HCT116 (cell line): Measurements from ENCODE around the gene MAVS. TPM values are rescaled to one million over a fixed set of nuclear protein-coding genes. Genes with fewer than 3 reads are reported as not detected.

Experiments
- ATAC-seq: fragments of 200-7000 bp; cut with Tn5 transposase; 2 replicates; pipeline ENCODE4 v1.9.1; 2020; ENCODE audit warnings: mild to moderate bottlenecking, moderate library complexity
- BruUV-seq: library from RNA; stranded (reverse); fragments of 400-500 nt; replicated peaks from 2 replicates; lab custom pipeline; 2021; lab: Mats Ljungman, UMichigan
- CTCF ChIA-PET: fragments of 300-600 bp; sonication (Branson Sonifier 250); formaldehyde crosslinking; loops from one replicate; lab custom pipeline; 2021; ENCODE audit warnings: antibody characterized with exemption; lab: Charles Lee
- POLR2A ChIA-PET: fragments of 300-600, 350-600 bp; sonication (Branson Sonifier 250); formaldehyde crosslinking; loops from one replicate; lab custom pipeline; 2021; ENCODE audit warnings: antibody characterized with exemption; lab: Charles Lee
- RAD21 ChIA-PET, 2 experiments: fragments of 300-600 bp; sonication (Branson Sonifier 250); formaldehyde crosslinking; loops; one replicate each; lab custom pipeline; 2023; ENCODE audit warnings: low total read pairs in 2 of 2; ENCODE audit not compliant: uncharacterized antibody in 2 of 2, unreplicated experiment in 2 of 2, low non-redundant PET in 1 of 2; lab: Charles Lee
- DNase-seq: peaks from one replicate; pipeline ENCODE4 v3.0.0-alpha.2; 2010; ENCODE audit warnings: low read depth, low spot score
- H2AFZ ChIP-seq: fragments of 200-600 bp; shearing (Covaris generic), sonication (generic); 2 replicates; pipeline ENCODE4 v1.6.1; 2017; ENCODE audit warnings: low read depth, mixed run types, mixed read lengths, antibody characterized with exemption, low read length; ENCODE audit not compliant: poor library complexity, severe bottlenecking
- H3K27ac ChIP-seq: 2 replicates; pipeline ENCODE4 v1.5.1; 2012; ENCODE audit warnings: low read depth, low read length
- H3K27me3 ChIP-seq: fragments of 200-600 bp; sonication (generic); 2 replicates; pipeline ENCODE4 v1.6.1; 2016; ENCODE audit warnings: mixed run types, low read length, mixed read lengths; ENCODE audit not compliant: insufficient read depth
- H3K36me3 ChIP-seq, 2 experiments: fragments of 200-500 bp in 1 of 2; fragments of 200-600 bp in 1 of 2; sonication (Bioruptor generic) in 1 of 2; sonication (generic) in 1 of 2; 2 replicates each; pipeline versions ENCODE4 v1.5.1 to v1.6.1; 2014 to 2016; ENCODE audit warnings: low read length in 2 of 2, inconsistent platforms in 1 of 2, mixed read lengths in 1 of 2, mixed run types in 1 of 2; ENCODE audit not compliant: insufficient read depth in 2 of 2, control insufficient read depth in 1 of 2
- H3K4me1 ChIP-seq, 2 experiments: fragments of 200-600 bp in 1 of 2; sonication (generic) in 1 of 2; 2 replicates each; pipeline versions ENCODE4 v1.5.1 to v1.6.1; 2012 to 2017; ENCODE audit warnings: low read length in 2 of 2, inconsistent platforms in 1 of 2, mild to moderate bottlenecking in 1 of 2, mixed read lengths in 1 of 2, mixed run types in 1 of 2, moderate library complexity in 1 of 2; ENCODE audit not compliant: insufficient read depth in 2 of 2, control insufficient read depth in 1 of 2
- H3K4me2 ChIP-seq: fragments of 200-600 bp; sonication (generic); 2 replicates; pipeline ENCODE4 v1.6.1; 2017; ENCODE audit warnings: mixed run types, low read length, mixed read lengths
- H3K4me3 ChIP-seq, 2 experiments: fragments of 200-600 bp in 1 of 2; sonication (generic) in 1 of 2; replicated peaks in 1 of 2; 2 replicates each; pipeline ENCODE4 v1.5.1; 2011 to 2016; ENCODE audit warnings: low read length in 2 of 2, control low read depth in 1 of 2, low read depth in 1 of 2, mild to moderate bottlenecking in 1 of 2, mixed read lengths in 1 of 2, mixed run types in 1 of 2
- H3K79me2 ChIP-seq: fragments of 200-600 bp; sonication (generic); 2 replicates; pipeline ENCODE4 v1.6.1; 2017; ENCODE audit warnings: mild to moderate bottlenecking, mixed run types, low read length, moderate library complexity, mixed read lengths; ENCODE audit not compliant: insufficient read depth
- H3K9ac ChIP-seq: fragments of 200-600 bp; sonication (generic); 2 replicates; pipeline ENCODE4 v1.6.1; 2016; ENCODE audit warnings: low read length, mixed read lengths
- H3K9me2 ChIP-seq: fragments of 200-600 bp; sonication (generic), shearing (Covaris generic); 2 replicates; pipeline ENCODE4 v1.6.1; 2017; ENCODE audit warnings: mixed run types, mild to moderate bottlenecking, moderate library complexity; ENCODE audit not compliant: insufficient read depth
- H3K9me3 ChIP-seq, 2 experiments: fragments of 200-500 bp in 1 of 2; fragments of 200-600 bp in 1 of 2; sonication (Bioruptor generic) in 1 of 2; sonication (generic) in 1 of 2; 2 replicates each; pipeline ENCODE4 v1.6.1; 2014 to 2017; ENCODE audit warnings: low read length in 2 of 2, mixed read lengths in 2 of 2, inconsistent platforms in 1 of 2, low read depth in 1 of 2, mild to moderate bottlenecking in 1 of 2, mixed run types in 1 of 2, moderate library complexity in 1 of 2; ENCODE audit not compliant: control insufficient read depth in 1 of 2, insufficient read depth in 1 of 2
- H4K20me1 ChIP-seq: fragments of 200-600 bp; sonication (generic), shearing (Covaris generic); 2 replicates; pipeline ENCODE4 v1.6.1; 2017; ENCODE audit warnings: mixed run types, mild to moderate bottlenecking, moderate library complexity; ENCODE audit not compliant: insufficient read depth
- ATF3 ChIP-seq: IDR thresholded peaks from 2 replicates; pipeline ENCODE4 v1.6.1; 2012
- CBX3 ChIP-seq: IDR thresholded peaks from 2 replicates; pipeline ENCODE4 v1.6.1; 2012; ENCODE audit warnings: low read depth
- CEBPB ChIP-seq: IDR thresholded peaks from 2 replicates; pipeline ENCODE4 v1.6.1; 2012; ENCODE audit warnings: low read depth
- CTCF ChIP-seq, 3 experiments: fragments of 200-600 bp in 1 of 3; sonication (generic) in 1 of 3; IDR thresholded peaks in 2 of 3; conservative IDR thresholded peaks in 1 of 3; 2 replicates each; pipeline ENCODE4 v1.5.1; 2012 to 2017; ENCODE audit warnings: low read depth in 2 of 3, low read length in 2 of 3, antibody characterized with exemption in 1 of 3, borderline replicate concordance in 1 of 3, control low read depth in 1 of 3, mild to moderate bottlenecking in 1 of 3, mixed read lengths in 1 of 3, mixed run types in 1 of 3, moderate library complexity in 1 of 3; ENCODE audit not compliant: insufficient read depth in 1 of 3
- EGR1 ChIP-seq: IDR thresholded peaks from 2 replicates; pipeline ENCODE4 v1.6.1; 2012; ENCODE audit warnings: low read depth
- EZH2 ChIP-seq: fragments of 200-600 bp; sonication (generic); IDR thresholded peaks from 2 replicates; pipeline ENCODE4 v1.6.1; 2017; ENCODE audit warnings: antibody characterized with exemption, mixed run types
- FOSL1 ChIP-seq: IDR thresholded peaks from 2 replicates; pipeline ENCODE4 v1.6.1; 2012; ENCODE audit warnings: low read depth
- JUND ChIP-seq: IDR thresholded peaks from 2 replicates; pipeline ENCODE4 v1.6.1; 2012
- POLR2A ChIP-seq: IDR thresholded peaks from 2 replicates; pipeline ENCODE4 v1.7.0; 2011; ENCODE audit warnings: borderline replicate concordance; ENCODE audit not compliant: insufficient read depth, insufficient read length; ENCODE audit errors: extremely low read depth
- POLR2AphosphoS5 ChIP-seq: IDR thresholded peaks from 2 replicates; pipeline ENCODE4 v1.6.1; 2011; ENCODE audit warnings: mild to moderate bottlenecking, low read depth, low read length, moderate library complexity
- RAD21 ChIP-seq: IDR thresholded peaks from 2 replicates; pipeline ENCODE4 v1.6.1; 2012; ENCODE audit warnings: low read depth, mild to moderate bottlenecking
- SP1 ChIP-seq: IDR thresholded peaks from 2 replicates; pipeline ENCODE4 v1.6.1; 2012; ENCODE audit warnings: low read depth
- SRF ChIP-seq: IDR thresholded peaks from 2 replicates; pipeline ENCODE4 v1.6.1; 2012; ENCODE audit warnings: low read depth
- ZFX ChIP-seq: fragments of 450-650 bp; IDR thresholded peaks from 2 replicates; pipeline ENCODE4 v1.6.1; 2017
- intact Hi-C: fragments of 100-400 bp; cut with micrococcal nuclease; formaldehyde crosslinking; loops from 2 replicates; pipeline ENCODE4 v1.10.0; 2022
- total RNA-seq: library from RNA; stranded (reverse); gene quantifications from one replicate; pipeline ENCODE4 v1.2.1, GENCODE V29; 2021; ENCODE audit not compliant: unreplicated experiment
- TF ChIP-seq, protein P1 (sequence below): IDR thresholded peaks from 2 replicates; pipeline ENCODE4 v1.6.1; 2012; ENCODE audit warnings: low read depth
- TF ChIP-seq, protein P2 (sequence below): IDR thresholded peaks from 2 replicates; pipeline ENCODE4 v1.6.1; 2012

Gene MAVS
- total RNA-seq, 1 experiment from 2014 or later, result 60.1 TPM

DNA sequence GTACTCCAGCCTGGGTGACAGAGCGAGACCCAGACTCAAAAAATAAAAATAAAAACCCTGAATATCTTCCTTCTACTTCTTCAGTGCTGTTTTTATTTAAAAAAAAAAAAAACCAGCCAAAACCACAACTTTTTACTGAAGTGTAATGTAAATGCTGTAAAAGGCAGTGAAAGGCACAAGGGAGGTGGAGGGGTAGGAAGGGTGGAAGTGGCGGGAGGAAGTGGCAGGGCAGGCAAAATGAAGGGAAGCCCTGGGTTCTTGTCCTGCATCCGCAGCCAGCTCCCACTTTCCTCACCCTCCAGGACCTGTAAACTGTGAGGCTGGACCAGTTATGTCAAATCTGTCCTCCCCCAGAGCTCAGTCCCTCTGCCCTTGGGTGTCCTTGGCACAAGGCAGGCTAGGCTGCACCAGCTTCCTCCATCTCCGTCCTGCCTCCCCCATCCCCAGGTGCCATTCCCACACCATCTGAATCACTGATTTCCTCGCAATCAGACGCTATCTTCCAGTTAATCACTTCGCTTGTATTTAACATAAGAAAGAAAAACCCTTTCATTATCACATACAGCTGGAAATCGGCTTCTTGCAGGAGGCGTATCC lies 28.8 kb downstream of the MAVS start (continued):
- no peak for TF ChIP-seq EZH2
- no peak for TF ChIP-seq POLR2A
- no peak for TF ChIP-seq EGR1

- Histone ChIP-seq H2AFZ (no peak overlapping the region), H3K27ac (no peak overlapping the region), H3K79me2 (no peaks in the 10 kb centered on the region), H4K20me1 (no peaks in the 10 kb centered on the region), H3K9me2 (no peaks in the 10 kb centered on the region), H3K9ac (no peak overlapping the region), H3K4me2 (no peak overlapping the region), H3K36me3 (peaks cover 11 to 20% of the 10 kb centered on the region in 2 experiments; a peak in 3 of 4 replicates), H3K4me1 (no peaks in the 10 kb centered on the region), H3K4me3 (no peak overlapping the region), H3K27me3 (no peaks in the 10 kb centered on the region), H3K9me3 (no peaks in the 10 kb centered on the region)
- DNase-seq (no peak), ATAC-seq (no peak)
- CTCF ChIA-PET, result no interaction called here
- TF ChIP-seq JUND (no peak), RAD21 (no peak), CEBPB (no peak), ZFX (no peak), CBX3 (no peak), CTCF (IDR thresholded peaks at IDR 0.05 in 2 of 3, conservative IDR thresholded peaks at IDR 0.05 in 1 of 3; ENCODE audit: borderline replicate concordance in 1 of 3, insufficient read depth in 1 of 3, low read depth in 2 of 3, low read length in 2 of 3) (no peak), SRF (no peak), POLR2A (no peak), FOSL1 (no peak), SP1 (no peak), ATF3 (no peak), POLR2AphosphoS5 (no peak)
- TF ChIP-seq, protein P1, sequence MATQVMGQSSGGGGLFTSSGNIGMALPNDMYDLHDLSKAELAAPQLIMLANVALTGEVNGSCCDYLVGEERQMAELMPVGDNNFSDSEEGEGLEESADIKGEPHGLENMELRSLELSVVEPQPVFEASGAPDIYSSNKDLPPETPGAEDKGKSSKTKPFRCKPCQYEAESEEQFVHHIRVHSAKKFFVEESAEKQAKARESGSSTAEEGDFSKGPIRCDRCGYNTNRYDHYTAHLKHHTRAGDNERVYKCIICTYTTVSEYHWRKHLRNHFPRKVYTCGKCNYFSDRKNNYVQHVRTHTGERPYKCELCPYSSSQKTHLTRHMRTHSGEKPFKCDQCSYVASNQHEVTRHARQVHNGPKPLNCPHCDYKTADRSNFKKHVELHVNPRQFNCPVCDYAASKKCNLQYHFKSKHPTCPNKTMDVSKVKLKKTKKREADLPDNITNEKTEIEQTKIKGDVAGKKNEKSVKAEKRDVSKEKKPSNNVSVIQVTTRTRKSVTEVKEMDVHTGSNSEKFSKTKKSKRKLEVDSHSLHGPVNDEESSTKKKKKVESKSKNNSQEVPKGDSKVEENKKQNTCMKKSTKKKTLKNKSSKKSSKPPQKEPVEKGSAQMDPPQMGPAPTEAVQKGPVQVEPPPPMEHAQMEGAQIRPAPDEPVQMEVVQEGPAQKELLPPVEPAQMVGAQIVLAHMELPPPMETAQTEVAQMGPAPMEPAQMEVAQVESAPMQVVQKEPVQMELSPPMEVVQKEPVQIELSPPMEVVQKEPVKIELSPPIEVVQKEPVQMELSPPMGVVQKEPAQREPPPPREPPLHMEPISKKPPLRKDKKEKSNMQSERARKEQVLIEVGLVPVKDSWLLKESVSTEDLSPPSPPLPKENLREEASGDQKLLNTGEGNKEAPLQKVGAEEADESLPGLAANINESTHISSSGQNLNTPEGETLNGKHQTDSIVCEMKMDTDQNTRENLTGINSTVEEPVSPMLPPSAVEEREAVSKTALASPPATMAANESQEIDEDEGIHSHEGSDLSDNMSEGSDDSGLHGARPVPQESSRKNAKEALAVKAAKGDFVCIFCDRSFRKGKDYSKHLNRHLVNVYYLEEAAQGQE, result no peak
- TF ChIP-seq, protein P2, sequence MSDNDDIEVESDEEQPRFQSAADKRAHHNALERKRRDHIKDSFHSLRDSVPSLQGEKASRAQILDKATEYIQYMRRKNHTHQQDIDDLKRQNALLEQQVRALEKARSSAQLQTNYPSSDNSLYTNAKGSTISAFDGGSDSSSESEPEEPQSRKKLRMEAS, result no peak
- BruUV-seq, result no TSS peak
- RAD21 ChIA-PET, result no interaction called here
- intact Hi-C loops, result no loop called here
- POLR2A ChIA-PET, result no interaction called here
Observed at GRCh38 chr20:3876000-3876399, 29.4 kb downstream of the MAVS start.
